Measurements from ENCODE around the gene REV3L.
A peak's percentile ranks its signal among the peaks of the same experiment; 100 is the strongest.

DNA sequence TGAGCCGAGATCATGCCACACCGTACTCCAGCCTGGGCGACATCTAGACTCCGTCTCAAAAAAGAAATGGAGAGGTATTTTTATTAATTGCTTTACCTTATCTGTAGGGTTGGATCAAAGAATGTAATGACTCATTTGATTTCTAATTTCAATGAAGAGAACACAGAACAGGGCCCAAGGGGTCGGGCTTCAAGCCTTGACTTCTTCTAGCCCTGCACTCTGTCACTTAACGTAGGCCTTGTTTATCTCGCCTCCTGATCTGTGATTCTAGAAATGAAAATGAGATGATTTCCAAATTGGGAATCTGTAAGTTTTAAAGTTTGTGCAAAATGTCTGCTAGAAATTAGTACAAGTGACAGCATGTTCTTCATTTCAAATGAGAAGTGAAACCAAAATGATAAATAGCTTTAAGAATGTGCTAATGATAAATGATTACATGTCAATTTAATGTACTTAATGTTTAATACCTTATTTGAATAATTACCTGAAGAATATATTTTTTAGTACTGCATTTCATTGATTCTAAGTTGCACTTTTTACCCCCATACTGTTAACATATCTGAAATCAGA is 215.2 kb downstream of the REV3L start:
- no peak for TF ChIP-seq POLR2AphosphoS5 (IDR thresholded peaks at IDR 0.05; ENCODE audit: low read depth, low read length)
- TF ChIP-seq POLR2A (IDR thresholded peaks at IDR 0.05; ENCODE audit: low read depth, low read length) = no peak
- no peak for TF ChIP-seq POU2F2 (IDR thresholded peaks at IDR 0.05; ENCODE audit: low read depth, low read length)
- TF ChIP-seq TAF1 (IDR thresholded peaks at IDR 0.05; ENCODE audit: low read depth, low read length) = no peak
- TF ChIP-seq SPI1 (IDR thresholded peaks at IDR 0.05; ENCODE audit: low read depth, low read length) = peak; percentile 20; the same call in 1 of the 2 replicates
- TF ChIP-seq PAX5 (IDR thresholded peaks at IDR 0.05; ENCODE audit: insufficient read depth, low read length, severe bottlenecking) = no peak
